Fibroblast of villous mesenchyme (primary cell): ENCODE results near the gene ZFAND2B. TPM values are rescaled to one million over a fixed set of nuclear protein-coding genes. Genes with fewer than 3 reads are reported as not detected.

Source experiments
- DNase-seq: peaks from one replicate; pipeline ENCODE4 v3.0.0-alpha.2; 2010; ENCODE audit warnings: low read depth
- H3K4me3 ChIP-seq: 2 replicates; pipeline ENCODE4 v1.5.1; 2011; ENCODE audit warnings: low read depth, mild to moderate bottlenecking, low read length
- CTCF ChIP-seq: IDR thresholded peaks from 2 replicates; pipeline ENCODE4 v1.5.1; 2012; ENCODE audit warnings: low read depth, mild to moderate bottlenecking, low read length; ENCODE audit not compliant: insufficient read depth
- total RNA-seq: library from RNA; depleted of rRNA; stranded (reverse); fragments of >200 nt; gene quantifications from 2 replicates; pipeline ENCODE4 v1.2.3, GENCODE V29; 2012

Gene ZFAND2B
- total RNA-seq, 1 donor: 25.5 TPM

- H3K4me3 ChIP-seq: no peak overlapping the region
- TF ChIP-seq CTCF: no peak
- DNase-seq: no peak
Observed at GRCh38 chr2:219175486-219175885, 31.1 kb upstream of the ZFAND2B start.

GRCh38 chr2:219175928-219176817 lies 30.4 kb upstream of the ZFAND2B start:
- no peak for TF ChIP-seq CTCF
- peak; percentile 28 for DNase-seq
- H3K4me3 ChIP-seq: peak overlapping the region; percentile 83

- peak; percentile 80 for DNase-seq
- no peak for TF ChIP-seq CTCF
- H3K4me3 ChIP-seq: peak within 1 kb of the TSS; percentile 83
Observed at GRCh38 chr2:219176818-219177551, 29.6 kb upstream of the ZFAND2B start, which contains the start of gene CNPPD1. TSS of gene CNPPD1 (minus strand) at chr2:219176925. CDS start at chr2:219176828, 97 bp downstream.

GRCh38 chr2:219177552-219178376 lies 28.8 kb upstream of the ZFAND2B start, which contains the start of gene RETREG2:
TSS of gene RETREG2 (plus strand) at chr2:219178275. CDS start at chr2:219178353, 78 bp downstream.
- peak; percentile 19 for TF ChIP-seq CTCF
- H3K4me3 ChIP-seq: peak within 1 kb of the TSS; percentile 83
- DNase-seq: peak; percentile 94

GRCh38 chr2:219178377-219179175 lies 28.0 kb upstream of the ZFAND2B start:
- no peak for TF ChIP-seq CTCF
- peak overlapping the region; percentile 82 for H3K4me3 ChIP-seq
- peak; percentile 32 for DNase-seq
